Muscle of back (tissue), 11 donors: ENCODE measurements around the gene MTRF1. TPM values are rescaled to one million over a fixed set of nuclear protein-coding genes. Genes with fewer than 3 reads are reported as not detected.
A peak's percentile ranks its signal among the peaks of the same experiment; 100 is the strongest.

Experiments
- DNase-seq, 3 donors: peaks; one replicate each; pipeline versions ENCODE4 v3.0.0 to v3.0.0-alpha.2; 2013
- polyA plus RNA-seq, 10 donors: library from polyadenylated mRNA; unstranded; fragments of 120-200 nt; gene quantifications; one replicate each; pipeline ENCODE4 v1.2.1, GENCODE V29; 2013; ENCODE audit not compliant: insufficient read length in 10 of 10

Gene MTRF1
- polyA plus RNA-seq, 10 donors: 7.6 to 15.6 (median 9.9) TPM

- DNase-seq: peak in 1 of 3 donors; percentile 46
Observed at GRCh38 chr13:41224113-41225110, 39.0 kb downstream of the MTRF1 start.

GRCh38 chr13:41222259-41222852 lies 41.0 kb downstream of the MTRF1 start:
- DNase-seq: peak; percentile 20 to 55 (median 31)

- no peak for DNase-seq
Observed at GRCh38 chr13:41220401-41220800, 43.0 kb downstream of the MTRF1 start.

- no peak for DNase-seq
Observed at GRCh38 chr13:41216160-41216559, 47.2 kb downstream of the MTRF1 start.

GRCh38 chr13:41213919-41214318 lies 49.5 kb downstream of the MTRF1 start:
- no peak for DNase-seq

GRCh38 chr13:41213316-41213715 lies 50.1 kb downstream of the MTRF1 start:
- DNase-seq: no peak

GRCh38 chr13:41212881-41213280 lies 50.5 kb downstream of the MTRF1 start:
- no peak for DNase-seq

GRCh38 chr13:41211062-41211461 lies 52.3 kb downstream of the MTRF1 start:
- DNase-seq: no peak

- DNase-seq: no peak
Observed at GRCh38 chr13:41206467-41206866, 56.9 kb downstream of the MTRF1 start.

GRCh38 chr13:41203810-41204209 lies 59.6 kb downstream of the MTRF1 start:
- DNase-seq: peak in 2 of 3 donors; percentile 38 to 67

- DNase-seq: no peak
Observed at GRCh38 chr13:41200126-41200525, 63.2 kb downstream of the MTRF1 start.

- DNase-seq: no peak
Observed at GRCh38 chr13:41199526-41199925, 63.9 kb downstream of the MTRF1 start.

GRCh38 chr13:41199079-41199478 lies 64.3 kb downstream of the MTRF1 start:
- no peak for DNase-seq

- DNase-seq: no peak
Observed at GRCh38 chr13:41196620-41197019, 66.8 kb downstream of the MTRF1 start.

- DNase-seq: no peak
Observed at GRCh38 chr13:41196011-41196410, 67.4 kb downstream of the MTRF1 start.

GRCh38 chr13:41193919-41194824 lies 69.2 kb downstream of the MTRF1 start, which contains the start of gene KBTBD7:
Gene KBTBD7 (minus strand): TSS chr13:41194569. CDS start chr13:41194257, 312 bp downstream.
- DNase-seq: peak; percentile 95 to 98 (median 97)

GRCh38 chr13:41193469-41193868 lies 69.9 kb downstream of the MTRF1 start:
- DNase-seq: no peak

- DNase-seq: no peak
Observed at GRCh38 chr13:41188584-41188983, 74.8 kb downstream of the MTRF1 start.

GRCh38 chr13:41186481-41186880 lies 76.9 kb downstream of the MTRF1 start:
- DNase-seq: no peak

GRCh38 chr13:41182231-41182630 lies 81.1 kb downstream of the MTRF1 start:
- DNase-seq: no peak

GRCh38 chr13:41179593-41180250 lies 83.7 kb downstream of the MTRF1 start:
- peak in 1 of 3 donors; percentile 44 for DNase-seq
